Fibroblast of mammary gland (primary cell): ENCODE data around the gene CD44.

Source experiments
- DNase-seq: peaks from one replicate; pipeline ENCODE4 v3.0.0-alpha.2; 2010; ENCODE audit warnings: low read depth
- H3K4me3 ChIP-seq: 2 replicates; pipeline ENCODE4 v1.5.1; 2011; ENCODE audit warnings: low read depth, mild to moderate bottlenecking, low read length, moderate library complexity; ENCODE audit not compliant: control insufficient read depth
- CTCF ChIP-seq: conservative IDR thresholded peaks from 2 replicates; pipeline ENCODE4 v1.5.1; 2011; ENCODE audit warnings: low read depth, low read length, inconsistent platforms; ENCODE audit not compliant: control insufficient read depth, insufficient read depth

Gene CD44

DNA sequence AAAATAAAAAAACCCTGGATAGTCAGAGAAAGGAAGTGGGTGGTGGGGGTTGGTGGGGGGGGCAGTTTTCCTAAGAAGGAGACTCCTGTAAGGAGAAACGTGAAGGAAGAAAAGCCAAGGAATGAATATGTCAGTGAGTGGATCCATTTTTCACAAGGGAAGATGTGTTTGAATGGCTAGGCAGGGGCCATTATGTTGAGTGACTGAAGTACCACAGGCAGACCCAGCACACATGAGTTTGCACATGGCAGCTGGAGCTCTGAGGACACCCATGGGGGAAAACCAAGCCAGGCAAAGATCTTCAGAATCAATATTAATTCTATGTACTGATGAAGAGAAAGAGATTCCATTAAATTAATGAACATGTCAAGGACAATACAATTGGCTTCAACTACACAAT, 67.6 kb downstream of the CD44 start:
- no peak overlapping the region for H3K4me3 ChIP-seq
- DNase-seq, result no peak
- TF ChIP-seq CTCF, result no peak

DNA sequence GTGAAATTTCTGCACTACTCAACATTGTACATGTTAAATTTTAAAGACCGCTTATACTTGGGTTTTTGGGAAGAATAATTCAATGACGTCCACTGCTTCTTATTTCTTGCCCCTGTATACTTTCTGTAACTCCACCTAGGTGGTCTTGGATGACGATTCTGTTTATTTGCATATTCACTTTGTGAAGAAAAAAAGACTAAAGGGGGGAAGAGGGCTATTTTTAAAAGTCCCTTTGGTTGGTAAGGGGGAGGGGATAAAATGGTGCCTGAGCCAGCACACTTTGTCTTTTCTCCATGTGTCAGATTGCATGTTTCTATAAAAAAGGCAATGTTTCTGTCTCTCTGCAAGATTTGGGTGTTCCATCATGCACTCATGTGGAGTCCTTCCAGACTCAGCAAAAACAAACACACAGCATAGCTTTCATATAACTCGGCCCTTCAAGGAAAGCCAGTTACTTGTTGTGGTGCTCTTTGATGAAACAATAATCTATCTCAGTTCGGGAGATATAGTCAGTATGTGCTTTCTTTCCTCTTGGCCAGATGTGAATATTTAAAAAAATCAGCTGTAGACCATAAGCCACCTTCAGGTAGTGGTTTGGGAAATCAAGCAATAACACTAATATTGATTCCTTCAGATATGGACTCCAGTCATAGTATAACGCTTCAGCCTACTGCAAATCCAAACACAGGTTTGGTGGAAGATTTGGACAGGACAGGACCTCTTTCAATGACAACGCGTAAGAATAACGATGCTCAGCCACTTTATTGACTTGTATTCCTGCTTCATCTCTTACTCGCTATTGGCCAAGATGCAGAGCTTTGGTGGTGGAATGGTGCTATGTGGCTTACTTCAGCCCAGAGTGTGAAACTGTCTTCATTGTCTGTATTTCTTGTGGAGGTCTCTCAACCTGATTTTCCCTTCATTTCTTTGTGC, 68.8 kb downstream of the CD44 start:
- no peak for DNase-seq
- no peak for TF ChIP-seq CTCF
- H3K4me3 ChIP-seq, result no peak overlapping the region

GRCh38 chr11:35208795-35209194, 69.8 kb downstream of the CD44 start:
- no peak for TF ChIP-seq CTCF
- H3K4me3 ChIP-seq, result no peak overlapping the region
- no peak for DNase-seq

GRCh38 chr11:35210876-35211546, 72.0 kb downstream of the CD44 start:
- peak; percentile 60 for DNase-seq
- no peak overlapping the region for H3K4me3 ChIP-seq
- TF ChIP-seq CTCF, result no peak

- no peak overlapping the region for H3K4me3 ChIP-seq
- no peak for TF ChIP-seq CTCF
- no peak for DNase-seq
These were observed 73.0 kb downstream of the CD44 start for GRCh38 chr11:35211952-35212351.

- no peak for TF ChIP-seq CTCF
- no peak for DNase-seq
- no peak overlapping the region for H3K4me3 ChIP-seq
These were observed 75.3 kb downstream of the CD44 start for GRCh38 chr11:35214226-35214770.
